GM19238 (cell line): Measurements from ENCODE around the gene ABLIM3.
"Not testable (repeated sequence)": the region's sequence is repeated elsewhere in the genome, so short reads cannot be mapped to it uniquely, and the experiment has no call there.

Experiments
- DNase-seq: peaks from one replicate; pipeline ENCODE4 v3.0.0; 2011; ENCODE audit warnings: low spot score; ENCODE audit not compliant: insufficient read length

Gene ABLIM3

DNA sequence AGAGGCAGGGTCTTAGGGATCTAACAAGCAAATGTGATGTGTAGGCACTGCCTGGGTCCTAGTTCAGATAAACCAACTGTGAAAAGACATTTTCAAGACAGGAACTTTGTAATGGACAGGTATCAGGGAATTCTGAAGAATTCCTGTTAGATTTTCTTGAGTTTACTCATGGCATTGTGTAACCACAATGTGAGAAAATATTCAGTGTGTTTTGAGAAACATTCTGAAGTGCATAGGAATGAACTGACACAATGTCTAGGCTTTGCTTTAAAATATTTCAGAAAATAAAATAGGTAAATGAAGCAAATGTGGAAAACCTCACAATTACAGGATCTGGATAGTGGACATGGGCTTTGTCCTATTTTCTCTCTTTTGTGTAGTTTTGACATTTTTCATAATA, 115.2 kb downstream of the ABLIM3 start:
- DNase-seq = no peak

DNA sequence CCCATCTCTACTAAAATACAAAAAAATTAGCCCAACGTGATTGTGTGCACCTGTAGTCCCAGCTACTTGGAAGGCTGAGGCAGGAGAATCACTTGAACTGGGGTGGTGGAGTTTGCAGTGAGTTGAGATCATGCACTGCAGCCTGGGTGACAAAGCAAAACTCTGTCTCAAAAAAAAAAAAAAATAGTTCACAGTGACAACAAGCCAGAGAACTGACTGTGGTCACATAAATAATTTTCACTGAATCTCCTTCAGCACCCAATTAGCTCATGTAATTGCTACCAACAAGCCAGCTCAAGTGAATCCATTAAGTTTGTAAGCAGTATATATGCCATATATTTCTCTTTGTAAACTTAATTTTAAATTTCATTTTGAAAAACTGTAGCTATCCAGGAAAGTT, 115.8 kb downstream of the ABLIM3 start:
- DNase-seq = no peak

DNA sequence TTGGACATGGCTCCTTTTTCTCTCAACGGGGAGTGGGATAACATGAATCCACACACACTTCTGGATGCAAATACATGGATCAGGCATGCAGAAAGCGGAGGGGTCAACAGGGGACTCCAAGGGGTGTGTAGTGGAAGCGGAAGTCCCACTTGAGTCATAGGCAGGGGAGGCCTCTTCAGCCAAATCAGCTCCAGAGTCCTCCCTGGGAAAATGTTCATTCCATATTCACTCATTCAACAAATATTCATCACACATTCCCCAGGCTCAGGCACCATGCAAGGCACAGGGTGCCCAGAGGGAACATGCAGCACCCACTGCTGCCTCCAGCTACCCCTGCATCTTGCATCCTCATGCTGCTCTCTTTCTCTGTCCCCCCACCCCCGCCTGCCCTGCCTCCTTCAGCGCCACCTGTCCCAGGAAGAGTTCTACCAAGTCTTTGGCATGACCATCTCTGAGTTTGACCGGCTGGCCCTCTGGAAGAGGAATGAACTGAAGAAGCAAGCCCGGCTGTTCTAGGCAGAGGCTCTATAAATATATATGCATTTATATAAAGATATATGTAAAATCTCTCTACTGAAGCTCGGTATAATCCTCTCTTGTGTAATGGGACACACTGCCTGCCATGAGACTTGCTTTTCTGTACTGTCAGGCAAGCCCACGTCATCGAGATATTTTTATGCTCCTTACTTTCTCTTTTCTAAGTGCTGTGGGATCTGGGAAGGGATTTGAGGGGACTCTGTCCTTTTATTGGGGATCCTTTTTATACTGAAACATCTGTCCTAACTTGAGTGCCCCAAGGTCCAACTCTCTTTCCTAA, 116.8 kb downstream of the ABLIM3 start:
- no peak for DNase-seq

DNA sequence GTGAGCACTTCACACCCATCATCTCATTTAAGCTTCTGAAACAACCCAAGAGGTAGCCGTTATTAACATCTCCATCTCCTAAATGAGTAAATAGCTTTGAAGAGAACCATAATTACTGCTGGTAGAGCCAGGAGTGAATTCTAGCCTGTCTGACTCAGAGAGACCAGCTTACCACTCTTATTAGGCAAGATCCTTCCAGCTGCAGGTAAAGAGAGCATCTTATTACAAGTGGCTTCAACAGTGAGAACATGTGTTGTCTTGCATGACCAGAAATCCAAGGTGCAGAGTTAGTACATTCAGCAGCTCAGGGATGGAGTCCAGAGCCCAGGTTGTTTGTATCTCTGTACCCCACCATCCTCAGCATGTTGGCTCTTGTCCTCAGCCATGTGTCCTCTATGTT, 119.5 kb downstream of the ABLIM3 start:
- no peak for DNase-seq

DNA sequence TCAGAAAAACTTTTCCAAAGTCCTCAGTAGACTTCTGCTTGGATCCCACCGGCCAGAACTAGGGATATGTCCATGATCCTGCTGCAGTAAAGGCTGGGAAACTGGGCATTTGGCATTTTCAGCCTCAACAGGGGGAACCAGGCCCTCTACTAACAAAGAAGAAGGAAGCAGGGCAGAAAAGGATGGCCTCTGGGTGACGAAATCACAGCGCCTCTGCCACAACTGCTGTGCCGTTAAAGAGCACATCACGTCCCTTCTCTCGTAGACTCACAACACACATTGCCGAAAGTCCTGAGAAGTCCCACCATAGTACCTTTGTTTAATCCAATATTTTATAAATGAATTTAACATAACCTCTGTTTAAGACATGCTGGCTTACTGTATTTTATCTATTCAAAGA, 120.0 kb downstream of the ABLIM3 start:
- no peak for DNase-seq

DNA sequence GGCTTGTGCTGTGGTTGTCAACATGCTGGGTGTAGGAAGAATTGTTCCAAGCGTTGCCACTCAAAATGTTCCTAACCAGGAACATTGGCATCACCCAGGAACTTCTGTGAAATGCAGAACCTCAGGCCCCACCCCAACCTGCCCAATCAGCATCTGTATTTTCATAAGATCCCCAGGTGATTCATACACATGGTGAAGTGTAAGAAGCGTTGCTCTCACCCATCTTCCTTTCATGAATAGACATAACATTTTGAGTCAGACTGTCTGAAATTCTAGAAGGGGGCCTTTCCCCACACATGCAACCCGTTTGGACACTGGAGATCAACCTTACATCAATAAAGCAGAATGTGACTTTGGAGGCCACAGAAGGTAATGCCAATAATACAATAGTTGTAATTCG, 121.0 kb downstream of the ABLIM3 start:
- DNase-seq = no peak

DNA sequence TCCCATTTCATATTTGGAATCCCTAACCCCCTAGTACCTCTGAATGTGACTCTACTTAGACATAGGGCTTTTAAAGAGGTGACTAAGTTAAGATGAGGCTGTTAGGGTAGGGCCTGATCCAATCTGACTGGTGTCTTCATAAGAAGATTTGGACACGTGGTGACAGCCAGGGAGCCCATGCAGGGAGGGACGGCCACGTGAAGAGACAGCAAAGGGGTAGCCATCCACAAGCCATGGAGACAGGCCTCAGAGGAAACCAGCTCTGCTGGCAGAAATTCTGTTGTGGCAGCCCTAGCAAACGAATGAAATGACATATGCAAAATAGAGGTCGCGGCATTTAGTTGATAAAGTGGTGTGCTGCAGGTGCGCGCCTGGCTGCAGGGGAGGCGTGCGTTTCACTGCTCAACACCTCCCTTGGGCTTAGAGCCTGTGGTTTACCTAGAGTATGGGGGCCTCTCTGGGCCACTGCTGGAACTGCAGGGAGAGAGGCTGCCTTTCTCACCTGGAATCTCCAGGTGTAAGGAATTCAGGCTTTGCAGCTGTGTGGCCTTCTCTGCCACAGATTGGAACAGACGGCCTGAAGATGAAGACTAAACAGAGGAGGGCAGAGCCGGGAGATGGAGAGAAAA, 123.3 kb downstream of the ABLIM3 start:
- no peak for DNase-seq

DNA sequence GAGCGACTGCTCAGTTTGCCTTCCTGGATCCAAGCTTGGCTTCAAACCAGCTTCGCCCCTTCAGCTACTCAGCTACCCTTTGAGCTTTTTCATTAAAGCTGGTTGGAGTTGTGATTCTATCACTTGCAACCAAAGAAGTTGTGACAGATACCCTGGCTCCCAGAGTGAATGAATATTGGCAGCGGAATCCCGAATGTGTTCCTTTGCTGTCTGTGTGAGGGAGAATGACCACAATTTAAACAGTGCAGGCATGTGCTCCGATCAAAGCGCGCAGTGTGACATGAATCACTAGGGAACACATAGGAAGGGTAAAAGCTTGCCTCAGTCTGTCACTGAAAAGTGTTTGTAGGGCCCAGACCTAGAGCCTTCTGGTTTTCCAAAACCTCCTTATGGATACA, 123.8 kb downstream of the ABLIM3 start:
- no peak for DNase-seq

DNA sequence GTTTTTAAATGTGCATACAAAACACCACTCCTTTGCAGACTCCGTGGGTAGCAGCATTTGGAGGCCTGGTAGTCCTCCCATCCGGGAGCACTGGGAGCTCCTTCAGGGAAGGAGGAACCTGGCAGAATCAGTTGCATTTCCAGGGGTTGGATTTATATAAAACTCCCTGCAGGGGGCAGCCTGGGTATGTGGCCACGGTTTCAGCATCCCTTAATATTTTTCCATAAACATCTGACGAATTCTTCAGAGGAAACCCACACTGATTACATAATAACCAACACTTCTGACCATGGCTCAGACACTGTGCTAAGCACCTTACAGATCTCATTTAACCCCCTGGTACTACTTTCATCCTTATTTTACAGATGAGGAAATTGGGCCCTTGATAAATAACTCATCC, 124.3 kb downstream of the ABLIM3 start:
- no peak for DNase-seq

DNA sequence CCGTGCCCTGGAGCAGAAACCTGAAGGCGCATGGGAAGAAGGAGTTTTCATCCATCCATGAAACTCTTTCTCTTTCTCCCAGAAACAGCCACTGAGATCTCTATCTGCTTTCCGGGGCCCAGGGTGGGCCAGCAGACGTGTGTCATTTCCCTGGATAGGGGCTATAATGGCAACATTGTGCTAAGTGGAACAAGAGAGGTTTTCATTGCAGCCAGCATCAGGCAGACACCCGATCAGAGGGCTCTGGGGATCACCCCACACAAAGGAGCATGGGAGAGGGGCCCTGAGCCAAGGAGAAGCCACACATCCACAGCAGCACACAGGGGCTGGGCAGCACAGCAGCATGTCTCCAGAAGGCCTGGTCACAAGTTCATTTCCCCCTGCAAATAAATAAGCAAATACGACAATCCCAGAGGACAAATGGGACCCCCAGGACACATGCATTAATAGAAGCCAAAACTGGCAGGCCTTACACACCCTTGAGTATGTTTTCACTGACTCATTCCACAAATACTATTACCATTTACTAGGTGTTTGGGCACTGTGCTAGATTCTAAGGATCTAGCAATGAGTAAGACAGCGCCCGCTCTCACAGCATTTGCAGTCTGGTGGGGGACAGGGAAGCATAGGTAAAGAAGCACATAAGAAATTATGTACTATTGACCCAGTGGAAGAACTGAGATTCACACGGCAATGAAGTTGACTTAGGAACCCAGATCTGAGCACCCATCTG, 126.1 kb downstream of the ABLIM3 start:
- DNase-seq = no peak

DNA sequence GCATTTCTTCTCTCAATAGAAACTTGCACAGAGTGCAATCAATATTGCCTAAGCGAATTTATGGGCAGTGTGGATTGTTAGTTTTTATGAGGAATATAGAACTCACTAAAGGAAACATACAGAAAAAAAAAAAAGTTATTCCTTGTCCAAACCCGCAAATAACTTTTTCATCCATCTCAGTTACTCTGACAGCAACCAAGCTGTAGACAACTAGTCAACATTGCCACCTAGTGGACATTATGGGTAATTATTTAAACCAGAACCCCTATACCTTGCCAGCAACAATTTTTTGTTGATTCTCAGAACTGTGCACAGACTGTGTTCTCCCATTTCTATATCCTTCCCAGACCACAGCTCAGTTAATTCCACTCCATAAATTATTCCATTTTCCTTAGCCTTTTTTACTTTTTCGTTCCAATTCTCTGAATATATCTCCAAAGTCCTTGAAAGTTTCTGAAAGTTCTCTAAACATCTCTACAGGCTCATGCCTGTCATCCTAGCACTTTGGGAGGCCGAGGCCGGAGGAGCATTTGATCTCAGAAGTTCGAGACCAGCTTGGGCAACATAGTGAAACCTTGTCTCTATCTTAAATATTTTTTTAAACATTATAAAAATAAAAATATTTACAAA, 127.8 kb downstream of the ABLIM3 start:
- DNase-seq = peak; percentile 23

DNA sequence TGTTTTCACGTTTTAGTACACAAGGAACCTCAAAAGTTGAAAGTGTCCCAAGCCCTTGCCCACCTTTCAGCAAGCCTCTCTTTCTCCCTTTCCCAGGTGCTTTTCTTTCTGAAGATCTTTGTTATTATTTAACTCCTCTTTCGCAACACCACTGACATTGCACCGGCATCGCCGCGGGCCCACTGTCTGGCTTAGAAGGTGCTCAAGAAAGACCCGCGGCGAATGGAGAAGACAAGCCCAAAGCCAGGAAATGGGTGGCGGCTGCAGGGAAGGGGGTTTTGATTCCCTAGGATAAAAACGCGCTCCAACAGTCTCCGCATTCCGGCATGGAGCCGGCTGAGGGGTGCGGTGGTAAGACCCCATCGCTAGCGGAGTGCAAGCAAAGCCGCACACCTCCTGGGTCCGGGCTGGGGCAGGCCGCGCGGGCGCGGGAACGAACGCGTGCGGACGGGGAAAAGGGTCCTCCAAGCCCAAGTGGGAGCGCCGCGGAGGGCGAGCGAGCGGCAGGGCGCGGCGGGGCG, 130.0 kb downstream of the ABLIM3 start:
- no peak for DNase-seq

DNA sequence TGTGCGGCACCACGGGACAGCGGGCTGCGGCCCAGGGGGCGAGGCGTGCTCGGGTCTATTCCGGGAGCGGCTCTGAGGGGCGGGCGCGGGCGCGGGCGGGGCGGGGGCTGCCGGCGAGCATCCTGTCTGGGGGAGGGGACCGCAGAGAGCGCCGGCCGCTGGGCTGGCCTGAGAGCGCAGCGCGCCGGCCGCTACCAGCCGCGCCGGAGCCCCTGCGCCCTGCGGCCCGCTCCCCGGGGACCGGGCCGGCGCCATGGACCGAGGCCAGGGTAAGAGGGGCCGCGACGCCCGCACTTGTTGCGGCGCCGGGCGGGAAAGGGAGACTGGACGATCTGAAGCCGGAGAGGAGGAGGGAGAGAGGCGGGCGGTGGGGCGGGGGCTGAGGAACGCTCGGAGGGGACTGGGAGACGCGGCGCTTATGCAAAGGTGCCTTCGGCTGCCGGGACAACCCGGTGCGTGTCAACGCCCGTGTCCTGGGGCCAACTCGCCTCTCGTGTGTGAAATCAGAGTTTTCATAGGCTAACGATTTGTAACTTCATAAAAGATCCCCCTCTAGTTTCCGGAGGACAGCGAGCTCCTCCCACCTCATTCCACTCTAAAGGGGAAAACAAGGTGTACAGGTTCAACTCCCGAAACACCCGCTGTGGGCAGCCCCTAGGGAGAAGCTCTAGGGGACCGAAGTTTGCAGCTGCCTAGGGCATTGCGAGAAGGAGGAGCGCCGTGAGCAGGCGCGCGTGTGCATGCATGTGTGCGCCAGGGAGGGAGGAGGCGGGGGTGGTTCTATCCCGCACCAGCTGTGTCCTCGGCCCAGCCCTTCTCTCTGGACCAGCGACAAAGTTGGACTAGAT, 130.6 kb downstream of the ABLIM3 start, which contains the start of gene AFAP1L1:
AFAP1L1 (plus strand) TSS at position 144 of the 848 bp plus-strand sequence; CDS start at position 254, 110 bp downstream.
- DNase-seq = no peak

DNA sequence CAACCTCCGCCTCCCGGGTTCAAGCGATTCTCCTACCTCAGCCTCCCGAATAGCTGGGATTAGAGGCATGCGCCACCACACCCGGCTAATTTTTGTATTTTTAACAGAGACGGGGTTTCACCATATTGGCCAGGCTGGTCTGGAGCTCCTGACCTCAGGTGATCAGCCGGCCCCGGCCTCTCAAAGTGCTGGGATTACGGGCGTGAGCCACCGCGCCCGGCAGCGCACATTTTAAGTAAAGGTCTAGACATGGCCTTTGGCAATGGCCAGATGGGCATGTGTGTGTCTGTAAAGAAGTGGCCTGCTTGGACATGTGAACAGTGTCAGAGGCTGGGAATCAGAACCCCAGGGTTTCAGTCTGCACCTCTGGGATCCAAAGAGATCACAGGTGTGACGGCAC, 131.5 kb downstream of the ABLIM3 start:
- not testable (repeated sequence) for DNase-seq

DNA sequence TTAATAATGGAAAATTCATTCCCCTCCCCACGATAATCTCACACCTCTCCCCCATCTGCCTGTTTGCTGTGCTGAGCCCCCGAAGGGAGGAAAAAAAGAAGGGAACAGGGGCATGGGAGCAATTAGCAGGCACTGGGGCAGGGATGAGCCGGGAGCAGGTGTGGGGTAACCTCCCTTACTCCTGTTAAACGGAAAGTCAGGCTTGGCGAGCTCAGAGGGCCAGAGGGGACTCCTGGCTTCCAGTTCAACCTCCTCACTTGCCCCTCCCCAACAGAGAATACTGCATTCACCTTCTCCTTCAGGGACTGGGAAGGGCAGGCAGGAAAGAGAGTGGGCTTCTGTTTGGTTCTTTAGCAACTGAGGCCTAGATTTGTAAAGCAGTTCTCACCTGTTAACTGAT, 131.9 kb downstream of the ABLIM3 start:
- DNase-seq = no peak

DNA sequence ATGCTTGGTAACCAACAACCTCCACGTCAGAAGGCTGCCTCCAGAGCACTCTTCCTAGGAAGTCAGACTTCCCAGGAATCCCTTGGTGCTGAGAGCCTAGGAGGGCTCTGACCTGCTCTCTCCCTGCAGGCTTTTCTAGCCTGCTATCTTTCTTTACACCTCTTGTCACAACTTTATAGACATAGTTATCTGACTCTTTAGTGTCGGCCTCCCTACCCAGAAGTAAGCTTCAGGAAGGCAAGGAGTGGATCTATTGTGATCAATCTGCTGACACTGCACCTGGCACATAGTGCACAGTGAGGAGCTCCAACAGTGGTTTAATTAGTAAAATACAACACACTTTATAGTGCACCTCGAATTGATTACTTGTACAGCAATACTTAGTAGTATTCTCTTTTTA, 132.7 kb downstream of the ABLIM3 start:
- no peak for DNase-seq

DNA sequence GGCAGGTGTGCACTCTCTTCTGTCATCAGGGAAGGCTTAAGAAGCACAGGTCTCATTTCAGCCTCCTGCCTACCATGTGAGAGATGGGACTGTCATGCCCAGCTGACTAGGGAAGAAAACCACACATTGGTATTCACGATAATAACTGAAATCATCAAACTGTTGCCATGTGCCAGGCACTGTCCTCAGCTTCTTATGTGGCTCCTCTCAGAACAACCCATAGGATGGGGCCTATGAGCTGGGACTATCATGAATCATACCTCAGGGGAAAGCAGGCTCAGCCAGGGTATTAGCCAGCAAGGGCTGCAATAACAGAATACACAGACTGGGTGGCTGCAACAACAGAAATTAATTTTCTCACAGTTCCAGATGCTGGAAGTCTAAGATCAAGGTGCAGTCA, 133.6 kb downstream of the ABLIM3 start:
- no peak for DNase-seq

DNA sequence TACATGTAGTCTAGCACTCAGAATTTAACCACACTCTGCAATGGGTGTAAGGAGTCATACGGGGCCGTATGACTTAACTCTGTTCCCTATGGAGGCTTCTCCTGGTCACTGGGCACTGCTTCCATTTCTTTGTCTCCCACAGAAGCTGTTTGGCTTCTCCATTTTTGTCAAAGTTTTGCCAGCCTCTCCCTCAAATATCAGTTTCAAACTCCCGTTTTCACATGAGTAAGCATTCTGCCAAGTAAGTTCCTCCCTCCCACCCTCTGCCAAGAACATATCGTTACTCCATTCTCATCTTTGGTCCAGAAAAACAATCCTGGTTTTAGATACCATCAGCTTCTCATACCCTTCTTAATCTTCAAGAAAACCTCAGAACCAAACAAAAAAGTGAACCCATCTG, 136.5 kb downstream of the ABLIM3 start:
- DNase-seq = no peak

DNA sequence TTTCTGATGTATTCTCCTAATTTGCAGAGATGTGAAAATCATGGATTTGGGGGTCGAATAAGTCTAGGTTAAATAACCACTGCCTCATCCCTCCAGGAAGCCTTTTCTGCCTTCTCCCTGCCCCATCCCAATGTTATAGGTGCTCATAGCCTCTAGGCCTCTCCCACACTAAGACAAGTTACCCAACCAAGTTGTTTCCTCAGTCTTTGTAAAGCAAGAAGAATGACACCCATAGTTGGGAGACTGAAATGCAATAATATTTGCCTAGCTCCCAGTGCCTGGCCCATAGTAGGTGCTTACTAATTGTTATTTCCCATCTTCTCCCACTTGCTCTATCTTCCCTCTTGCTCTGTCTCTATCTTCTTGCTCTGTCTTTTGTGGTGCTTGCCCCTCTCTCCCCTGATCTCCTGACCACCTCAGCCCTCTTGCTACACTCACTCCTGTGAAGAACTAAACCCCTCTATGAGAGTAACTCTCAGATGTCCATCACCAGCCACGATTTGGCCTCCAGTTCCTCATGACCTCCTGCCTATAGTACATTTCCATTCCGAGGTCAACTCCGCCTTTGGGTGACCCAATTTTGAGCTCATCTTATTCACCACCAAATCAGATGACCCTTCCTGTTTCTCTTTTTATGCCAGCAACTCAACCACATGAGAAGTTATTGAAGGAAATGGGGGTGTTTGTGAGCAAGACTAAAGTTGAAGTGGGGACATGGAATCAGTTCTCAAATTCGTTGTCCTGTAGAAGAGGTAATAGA, 137.3 kb downstream of the ABLIM3 start:
- DNase-seq = no peak

DNA sequence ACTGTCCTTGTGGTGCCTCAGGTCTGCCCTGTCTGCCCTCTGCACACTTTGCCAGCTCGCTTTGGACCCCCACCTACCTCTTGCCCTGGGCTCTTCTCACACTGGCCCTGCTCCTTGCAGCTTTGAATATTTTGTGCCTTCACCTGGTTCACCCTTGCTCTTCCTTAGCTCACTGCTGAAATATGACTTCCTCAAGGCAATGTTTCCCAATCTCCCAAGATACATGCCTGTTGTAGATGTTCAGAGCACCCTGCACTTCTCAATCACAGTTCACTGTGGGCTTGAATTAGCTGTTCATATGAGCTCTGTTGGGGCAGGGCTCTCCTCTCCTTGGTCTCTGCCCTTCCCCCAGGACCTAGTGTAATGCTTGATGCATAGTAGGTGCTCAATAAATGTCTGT, 138.4 kb downstream of the ABLIM3 start:
- DNase-seq = no peak
